Fibroblast of peridontal ligament (primary cell): ENCODE measurements around the gene CTXND1.

ENCODE experiments used
- DNase-seq: peaks from one replicate; pipeline ENCODE4 v3.0.0-alpha.2; 2010; ENCODE audit errors: extremely low read depth

Gene CTXND1

GRCh38 chr15:80259942-80260510 is 8.0 kb upstream of the CTXND1 start:
- DNase-seq: no peak

GRCh38 chr15:80251428-80252120 is 439 bp downstream of the CTXND1 start:
- no peak for DNase-seq

DNA sequence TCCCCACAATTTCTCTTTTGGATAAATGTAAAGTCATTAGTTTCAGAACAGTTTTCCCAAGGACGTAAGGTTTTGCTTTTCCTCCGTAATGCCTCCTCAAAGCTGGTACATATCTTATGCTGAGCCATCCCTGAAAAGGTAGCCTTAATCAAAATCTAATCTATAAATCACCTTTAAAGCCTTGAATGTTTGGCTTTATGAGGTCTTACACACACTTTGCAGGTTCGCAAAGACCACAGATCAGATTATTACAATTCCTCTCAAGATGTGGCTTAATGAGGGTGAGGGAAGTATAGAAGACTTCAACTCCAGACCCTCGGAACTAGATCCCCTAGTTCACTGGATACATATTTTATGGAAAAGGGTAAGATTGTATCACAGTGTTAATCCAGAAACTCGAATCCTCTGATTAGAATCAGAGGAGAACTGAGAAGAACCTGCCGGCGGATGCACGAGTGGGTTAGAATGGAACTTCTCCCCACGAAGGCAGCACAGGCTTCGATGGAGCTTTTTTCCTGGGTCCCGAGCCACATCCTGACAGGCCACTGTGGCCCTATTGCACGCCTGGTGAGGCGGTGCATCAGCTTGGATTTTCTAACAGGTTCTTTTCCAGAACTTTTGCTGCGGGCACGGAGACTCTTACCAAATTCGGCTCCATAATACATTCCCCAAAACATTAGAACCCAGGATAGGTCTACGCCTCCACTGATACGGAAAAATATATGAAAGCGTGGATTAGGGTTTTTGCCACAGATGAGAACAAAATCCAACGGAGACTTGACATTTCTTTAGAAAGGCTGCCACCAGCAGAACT is 1.2 kb downstream of the CTXND1 start:
- DNase-seq: peak; percentile 4

GRCh38 chr15:80249973-80250372 is 2.0 kb downstream of the CTXND1 start:
- no peak for DNase-seq

- DNase-seq: no peak
Observed at GRCh38 chr15:80247320-80247719, 4.7 kb downstream of the CTXND1 start.

DNA sequence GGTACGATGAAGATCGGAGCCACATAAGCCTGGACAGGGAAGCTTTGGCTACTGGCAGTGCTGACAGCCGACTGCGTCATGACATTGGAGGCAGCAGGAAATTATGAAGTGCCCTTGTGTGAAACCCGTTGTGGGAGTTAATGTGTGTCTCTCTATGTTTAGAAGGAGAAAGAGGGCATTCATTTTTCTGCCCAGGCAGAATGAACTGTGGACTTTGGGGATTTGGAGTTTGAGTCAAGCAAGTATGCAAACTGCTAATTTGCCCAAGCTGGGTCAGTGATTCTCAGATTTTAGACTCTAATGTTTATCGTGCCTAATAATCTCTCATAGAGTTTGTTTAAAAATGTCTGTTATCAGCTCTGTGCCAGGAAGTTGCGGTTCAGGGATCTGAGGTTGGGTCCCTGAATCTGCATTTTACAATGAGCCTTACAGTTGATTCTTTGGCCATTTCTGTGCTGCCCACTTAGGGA is 5.6 kb downstream of the CTXND1 start:
- DNase-seq: no peak

DNA sequence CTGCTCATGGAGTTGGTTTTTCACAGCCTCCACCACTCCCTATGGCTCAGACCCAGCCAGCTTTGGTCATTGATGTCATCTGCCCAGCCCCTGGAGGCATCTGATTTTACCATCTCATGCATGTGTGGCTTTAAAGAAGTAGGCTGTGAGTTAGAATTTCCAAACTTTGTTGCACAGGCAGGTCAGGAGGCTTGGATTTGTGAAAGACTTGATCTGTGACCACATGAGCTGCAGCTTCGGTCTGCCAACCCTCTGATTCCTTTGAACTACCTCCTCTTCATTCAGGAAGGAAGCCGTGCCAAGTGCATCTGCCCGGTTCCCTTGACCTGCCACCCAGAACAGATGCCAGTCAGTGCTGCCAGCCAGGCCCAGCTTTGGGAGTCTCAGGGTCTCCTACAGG is 9.2 kb downstream of the CTXND1 start:
- DNase-seq: no peak

DNA sequence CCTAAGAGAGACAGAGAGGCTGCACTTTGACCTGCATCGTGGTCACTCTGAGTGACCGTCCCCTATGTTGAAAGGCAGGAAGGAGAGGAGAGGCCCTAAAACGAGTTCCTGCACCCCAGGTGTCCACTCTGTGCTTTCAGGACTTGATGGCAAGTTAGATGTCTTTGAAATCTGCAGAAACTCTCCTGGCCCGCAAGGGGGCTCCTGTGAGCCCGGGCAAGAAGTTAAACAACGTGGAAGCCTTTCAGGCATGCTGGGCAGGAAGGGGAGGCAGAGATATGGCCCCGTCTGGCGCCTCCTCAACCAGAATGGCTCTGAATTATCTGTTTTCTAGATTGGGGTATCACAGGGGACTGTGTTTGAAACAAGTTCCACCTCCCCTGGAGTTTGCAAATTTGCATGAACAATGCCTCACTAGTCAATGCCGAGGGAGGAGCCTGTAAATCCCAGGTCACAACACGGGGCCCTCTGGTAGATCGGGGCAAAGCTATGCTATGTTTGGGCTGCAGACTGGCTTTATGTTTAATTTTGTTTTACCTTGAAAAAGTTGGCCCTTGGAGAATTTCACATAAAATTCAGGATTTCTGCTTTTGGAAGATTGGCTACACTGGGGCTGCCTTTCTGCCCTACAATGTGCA is 9.8 kb downstream of the CTXND1 start:
- DNase-seq: peak; percentile 3

DNA sequence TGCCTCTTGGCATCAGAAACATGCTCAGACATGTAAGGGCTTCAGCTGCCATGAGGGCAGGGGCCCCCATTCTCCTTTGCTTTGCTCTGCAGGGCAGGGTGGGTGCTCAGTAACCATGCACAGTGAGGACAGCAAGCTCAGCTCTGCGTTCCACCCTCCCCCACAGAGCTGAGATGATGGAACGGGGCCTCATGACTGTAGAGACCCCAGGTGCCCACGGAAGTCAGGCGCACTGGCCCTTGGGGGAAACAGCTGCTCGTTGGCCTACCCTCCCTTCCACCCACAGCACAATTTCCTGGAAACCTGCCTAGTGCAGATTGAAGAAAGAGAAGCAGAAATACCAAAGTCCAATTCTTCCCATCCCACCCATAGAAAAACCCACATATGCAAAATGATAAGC is 10.5 kb downstream of the CTXND1 start:
- DNase-seq: no peak

DNA sequence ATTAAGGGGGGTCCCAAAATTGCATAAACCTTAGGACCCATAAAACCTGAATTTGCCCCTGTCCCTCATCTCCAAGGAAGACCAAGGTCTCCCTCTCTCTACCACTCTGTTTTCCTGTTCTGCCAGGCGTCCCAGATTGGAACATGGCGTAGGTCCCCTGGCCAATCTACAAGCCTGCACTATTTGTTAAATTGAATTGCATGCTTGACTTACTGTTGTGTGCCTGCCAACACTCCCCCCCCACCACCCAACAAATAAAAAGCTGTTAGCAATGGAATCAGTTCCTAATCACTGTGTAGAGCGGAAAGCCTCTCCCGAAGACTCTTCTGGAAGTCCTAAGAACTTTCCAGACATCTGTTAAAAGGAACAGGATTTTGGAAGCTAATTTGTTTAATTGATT is 11.7 kb downstream of the CTXND1 start:
- DNase-seq: no peak

DNA sequence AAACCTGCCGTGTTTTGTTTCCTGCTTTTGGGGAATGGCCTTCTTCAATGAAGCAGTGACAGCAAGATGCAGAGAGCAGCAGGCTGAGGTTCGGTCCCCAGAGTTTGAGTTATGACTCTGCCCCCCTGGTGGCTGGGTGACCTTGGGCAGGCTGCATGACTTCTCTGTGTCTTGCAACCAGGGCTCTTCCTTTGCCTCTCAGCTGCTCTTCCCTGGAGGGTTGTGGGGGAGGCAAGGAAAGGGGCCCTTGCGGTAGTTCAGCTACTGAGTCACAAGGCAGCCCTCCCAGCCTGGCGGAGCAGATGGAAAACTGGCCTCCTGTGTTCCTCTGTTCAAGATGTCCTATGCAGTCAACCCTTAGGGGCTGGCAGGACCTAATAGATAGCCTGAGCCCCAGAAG is 17.1 kb downstream of the CTXND1 start:
- DNase-seq: peak; percentile 9

GRCh38 chr15:80233581-80233980 is 18.4 kb downstream of the CTXND1 start:
- DNase-seq: no peak

- no peak for DNase-seq
Observed at GRCh38 chr15:80231371-80231770, 20.6 kb downstream of the CTXND1 start.

- no peak for DNase-seq
Observed at GRCh38 chr15:80228959-80229610, 22.9 kb downstream of the CTXND1 start.

DNA sequence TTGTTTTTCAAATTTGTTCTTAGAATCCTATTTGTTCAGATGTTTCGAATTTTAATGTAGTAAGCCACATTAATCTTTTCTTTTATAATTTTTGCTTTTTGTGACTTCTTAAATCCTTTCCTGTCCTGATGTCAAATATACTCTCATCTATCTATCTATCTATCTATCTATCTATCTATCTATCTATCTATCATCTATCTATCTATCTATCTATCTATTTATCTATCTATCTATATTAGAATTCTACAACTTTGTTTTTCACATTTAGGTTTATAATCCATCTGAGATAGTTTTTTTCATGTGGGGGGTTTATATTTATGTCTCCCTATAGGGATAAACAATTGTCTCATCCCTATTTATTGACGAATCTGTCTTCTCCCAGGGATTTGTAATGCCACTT is 32.1 kb downstream of the CTXND1 start:
- no peak for DNase-seq

- no peak for DNase-seq
Observed at GRCh38 chr15:80217327-80217900, 34.6 kb downstream of the CTXND1 start.

DNA sequence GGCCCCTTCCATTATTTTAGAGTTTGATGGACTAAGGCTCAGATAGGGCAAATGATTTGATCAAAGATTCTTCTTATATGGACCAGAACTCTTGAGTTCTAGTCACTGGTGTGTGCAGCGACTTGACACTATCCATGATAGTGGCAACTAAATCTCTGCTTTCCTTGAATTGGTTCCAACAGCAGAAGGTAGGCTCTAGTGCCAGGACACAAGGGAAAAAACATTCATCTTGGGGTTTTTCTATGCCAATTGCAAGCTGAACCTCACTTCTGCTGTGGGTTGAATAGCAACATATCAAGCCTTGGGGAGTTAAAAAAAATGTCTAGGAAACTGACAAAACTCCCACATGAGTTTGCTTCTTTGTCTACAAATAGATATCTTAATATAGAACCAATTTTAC is 35.1 kb downstream of the CTXND1 start:
- no peak for DNase-seq

DNA sequence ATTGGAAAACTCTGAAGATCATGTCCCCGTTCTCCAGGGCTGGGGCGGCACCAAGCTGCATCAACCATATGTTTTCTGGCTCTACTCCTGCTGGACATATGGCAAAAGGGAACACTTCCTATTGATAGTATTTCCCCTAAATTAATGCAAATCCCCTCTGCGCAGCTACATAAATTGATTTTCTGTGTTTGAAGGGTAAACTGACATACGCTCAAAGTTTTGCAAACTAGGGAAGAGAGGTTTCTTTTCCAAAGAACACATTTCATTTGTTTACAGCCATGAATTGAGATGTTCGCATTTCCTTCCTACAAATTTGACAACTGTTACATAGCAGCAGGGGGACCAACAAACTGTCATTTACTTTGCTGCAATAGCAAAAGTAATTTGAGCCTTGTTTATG is 35.9 kb downstream of the CTXND1 start:
- DNase-seq: no peak

GRCh38 chr15:80214910-80215309 is 37.1 kb downstream of the CTXND1 start:
- no peak for DNase-seq

DNA sequence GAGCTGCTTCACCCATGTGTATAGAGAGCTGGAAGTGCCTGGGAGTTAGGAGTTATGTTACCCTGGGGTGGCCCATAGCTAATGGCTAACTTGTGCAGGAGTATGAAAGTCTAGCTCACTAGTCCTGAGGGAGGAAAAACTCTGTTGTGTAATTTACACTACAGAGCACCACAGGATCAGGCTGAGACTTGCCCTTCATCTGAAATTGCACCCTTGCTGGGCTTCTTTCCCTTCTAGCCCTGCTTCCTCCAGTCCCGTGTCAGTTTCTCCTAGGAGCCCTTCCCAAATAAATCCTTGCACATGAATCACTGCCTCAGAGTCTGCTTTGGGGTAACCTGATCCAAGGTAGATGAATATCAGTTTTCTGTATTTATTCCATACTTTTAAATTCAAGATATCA is 40.0 kb downstream of the CTXND1 start:
- DNase-seq: no peak
